Stomach (tissue), 4 donors: Measurements from ENCODE around the gene SLC26A9.

ENCODE experiments used
- EP300 ChIP-seq: sonication (generic); formaldehyde crosslinking; IDR thresholded peaks from one replicate; pipeline ENCODE4 v1.6.1; 2017; ENCODE audit warnings: antibody characterized with exemption
- POLR2A ChIP-seq, 4 donors: fragments of 450-650 bp; IDR thresholded peaks; one replicate each; pipeline ENCODE4 v1.6.1; 2016; ENCODE audit warnings: antibody characterized with exemption in 4 of 4, control low read depth in 2 of 4, mild to moderate bottlenecking in 1 of 4, moderate library complexity in 1 of 4
- POLR2AphosphoS5 ChIP-seq, 3 donors: sonication (generic); formaldehyde crosslinking; IDR thresholded peaks; one replicate each; pipeline ENCODE4 v1.6.1; 2016; ENCODE audit warnings: antibody characterized with exemption in 3 of 3

- TF ChIP-seq POLR2AphosphoS5 (IDR thresholded peaks at IDR 0.05) (no peak), EP300 (no peak), POLR2A (IDR thresholded peaks at IDR 0.05) (no peak)
Observed at GRCh38 chr1:205936311-205936710, 6.9 kb downstream of the SLC26A9 start.
